ENCODE measurements around the gene POLR2F. TPM values are rescaled to one million over a fixed set of nuclear protein-coding genes. Genes with fewer than 3 reads are reported as not detected.

Gene POLR2F
- polyA plus RNA-seq, 1 donor (not counting 4 experiments of a cell fraction or from before 2014, with no cell fraction given) = 119 TPM

DNA sequence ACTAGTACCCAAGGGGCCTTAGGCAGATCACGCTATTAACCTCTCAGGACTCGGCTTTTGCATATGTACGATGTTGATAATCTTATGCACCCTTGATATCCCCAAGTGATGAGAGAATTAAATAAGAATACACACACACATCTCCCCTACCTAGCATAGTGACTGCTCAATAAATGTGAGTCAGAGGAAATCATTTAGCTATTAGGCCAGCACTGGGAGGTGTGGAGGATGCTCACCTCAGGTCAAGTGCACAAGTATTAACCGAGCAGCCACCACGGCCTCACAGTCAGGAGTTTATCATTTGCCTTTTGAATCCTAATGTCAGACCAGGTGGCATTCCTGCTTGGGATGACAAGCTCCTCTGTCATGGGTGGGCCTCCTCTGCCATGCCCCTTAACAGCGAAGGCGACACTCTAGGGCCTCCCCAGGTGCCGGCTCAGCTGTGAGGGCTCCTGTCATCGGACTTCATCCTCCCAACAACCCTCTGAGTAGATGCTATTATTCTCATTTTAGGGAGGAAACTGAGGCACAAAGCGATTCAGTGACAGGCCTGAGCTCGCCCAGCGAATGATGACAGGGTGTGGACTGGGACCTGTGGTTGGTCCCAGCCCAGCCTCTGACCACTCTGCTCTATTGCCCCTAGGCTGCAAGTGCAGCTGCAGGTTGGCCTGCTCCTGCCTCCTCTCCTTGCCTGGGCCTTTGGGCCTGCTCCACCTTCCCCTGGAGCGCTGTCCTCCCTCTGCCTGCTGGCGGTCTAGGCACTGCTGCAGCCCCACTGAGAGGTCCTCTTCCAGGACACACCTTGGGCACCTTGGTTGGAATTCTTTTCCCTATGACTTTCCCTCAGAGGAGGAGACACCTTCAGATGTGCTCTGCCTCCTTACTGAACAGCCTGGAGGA, 35.9 kb downstream of the POLR2F start:
- Histone ChIP-seq H3K36me3 (ENCODE audit: control insufficient read depth in 2 of 2, extremely low read depth in 1 of 2, insufficient read depth in 2 of 2, low read length in 2 of 2) (no peaks in the 10 kb centered on the region), H4K20me1 (ENCODE audit: control insufficient read depth, extremely low read depth, insufficient read depth, low read length) (no peaks in the 10 kb centered on the region), H3K4me2 (ENCODE audit: control insufficient read depth, extremely low read depth, insufficient read depth, low read depth, low read length) (no peak overlapping the region), H3K9me1 (ENCODE audit: control insufficient read depth, extremely low read depth, insufficient read depth, low read length) (no peaks in the 10 kb centered on the region), H3K4me3 (ENCODE audit: control insufficient read depth in 2 of 3, extremely low read depth in 1 of 3, insufficient read depth in 2 of 3, low read depth in 1 of 3, low read length in 3 of 3) (no peak overlapping the region), H3K9me3 (ENCODE audit: control insufficient read depth, low read depth, low read length) (no peaks in the 10 kb centered on the region), H3K9ac (ENCODE audit: control insufficient read depth, extremely low read depth, insufficient read depth, low read length) (no peak overlapping the region), H3K27me3 (ENCODE audit: control insufficient read depth, extremely low read depth, insufficient read depth, low read length) (no peaks in the 10 kb centered on the region), H2AFZ (ENCODE audit: control insufficient read depth, low read length) (no peak overlapping the region), H3K4me1 (ENCODE audit: control insufficient read depth, extremely low read depth, insufficient read depth, low read length) (no peaks in the 10 kb centered on the region), H3K79me2 (ENCODE audit: control insufficient read depth, insufficient read depth, low read length) (no peaks in the 10 kb centered on the region), H3K27ac (ENCODE audit: control insufficient read depth, insufficient read depth, low read length) (no peak overlapping the region)
- dilution Hi-C loops (cut with MboI; ENCODE audit: extremely low pct_ligation_motif_present, low sequenced_read_pairs) = no loop called here
- TF ChIP-seq, protein P1, sequence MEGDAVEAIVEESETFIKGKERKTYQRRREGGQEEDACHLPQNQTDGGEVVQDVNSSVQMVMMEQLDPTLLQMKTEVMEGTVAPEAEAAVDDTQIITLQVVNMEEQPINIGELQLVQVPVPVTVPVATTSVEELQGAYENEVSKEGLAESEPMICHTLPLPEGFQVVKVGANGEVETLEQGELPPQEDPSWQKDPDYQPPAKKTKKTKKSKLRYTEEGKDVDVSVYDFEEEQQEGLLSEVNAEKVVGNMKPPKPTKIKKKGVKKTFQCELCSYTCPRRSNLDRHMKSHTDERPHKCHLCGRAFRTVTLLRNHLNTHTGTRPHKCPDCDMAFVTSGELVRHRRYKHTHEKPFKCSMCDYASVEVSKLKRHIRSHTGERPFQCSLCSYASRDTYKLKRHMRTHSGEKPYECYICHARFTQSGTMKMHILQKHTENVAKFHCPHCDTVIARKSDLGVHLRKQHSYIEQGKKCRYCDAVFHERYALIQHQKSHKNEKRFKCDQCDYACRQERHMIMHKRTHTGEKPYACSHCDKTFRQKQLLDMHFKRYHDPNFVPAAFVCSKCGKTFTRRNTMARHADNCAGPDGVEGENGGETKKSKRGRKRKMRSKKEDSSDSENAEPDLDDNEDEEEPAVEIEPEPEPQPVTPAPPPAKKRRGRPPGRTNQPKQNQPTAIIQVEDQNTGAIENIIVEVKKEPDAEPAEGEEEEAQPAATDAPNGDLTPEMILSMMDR (optimal IDR thresholded peaks at IDR 0.05 in 1 of 3, IDR thresholded peaks at IDR 0.05 in 1 of 3, conservative IDR thresholded peaks at IDR 0.05 in 1 of 3; ENCODE audit: extremely low read depth in 1 of 3, insufficient read depth in 2 of 3, low read length in 3 of 3) = no peak
- TF ChIP-seq EZH2 (IDR thresholded peaks at IDR 0.05; ENCODE audit: low read length) = no peak
- FAIRE-seq (no peak), DNase-seq (ENCODE audit: low read depth, low spot score) (no peak)

DNA sequence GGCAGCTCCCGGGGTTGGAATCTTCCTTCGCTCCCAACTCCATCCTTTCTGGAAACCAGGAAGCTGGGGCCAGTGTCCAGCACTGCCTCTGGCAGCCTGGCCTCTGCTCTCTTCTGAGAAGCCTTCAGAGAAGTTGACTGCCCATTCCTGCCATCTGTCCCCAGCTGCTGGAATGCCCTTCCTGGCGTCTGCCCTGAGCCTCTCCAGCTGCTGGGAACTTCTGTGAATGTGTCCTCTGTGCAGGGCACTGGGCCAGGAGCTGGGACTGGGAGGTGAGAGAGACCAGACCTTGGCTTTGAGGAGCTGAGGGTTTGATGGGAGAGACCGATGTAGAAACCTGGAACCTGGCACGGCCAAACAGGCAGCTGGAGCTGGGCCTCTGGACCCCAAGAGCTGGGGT, 36.8 kb downstream of the POLR2F start:
- H3K9me3 ChIP-seq (ENCODE audit: control insufficient read depth, low read depth, low read length) = no peaks in the 10 kb centered on the region
- no peak for DNase-seq (ENCODE audit: low read depth, low spot score)
- no peak overlapping the region for H3K27ac ChIP-seq (ENCODE audit: control insufficient read depth, insufficient read depth, low read length)
- no peak overlapping the region for H3K9ac ChIP-seq (ENCODE audit: control insufficient read depth, extremely low read depth, insufficient read depth, low read length)
- H3K27me3 ChIP-seq (ENCODE audit: control insufficient read depth, extremely low read depth, insufficient read depth, low read length) = no peaks in the 10 kb centered on the region
- H3K4me2 ChIP-seq (ENCODE audit: control insufficient read depth, extremely low read depth, insufficient read depth, low read depth, low read length) = no peak overlapping the region
- no peak for TF ChIP-seq EZH2 (IDR thresholded peaks at IDR 0.05; ENCODE audit: low read length)
- TF ChIP-seq, protein P1 (optimal IDR thresholded peaks at IDR 0.05 in 1 of 3, IDR thresholded peaks at IDR 0.05 in 1 of 3, conservative IDR thresholded peaks at IDR 0.05 in 1 of 3; ENCODE audit: extremely low read depth in 1 of 3, insufficient read depth in 2 of 3, low read length in 3 of 3) = no peak
- H2AFZ ChIP-seq (ENCODE audit: control insufficient read depth, low read length) = no peak overlapping the region
- no peaks in the 10 kb centered on the region for H4K20me1 ChIP-seq (ENCODE audit: control insufficient read depth, extremely low read depth, insufficient read depth, low read length)
- H3K36me3 ChIP-seq (ENCODE audit: control insufficient read depth in 2 of 2, extremely low read depth in 1 of 2, insufficient read depth in 2 of 2, low read length in 2 of 2) = no peaks in the 10 kb centered on the region
- no peak overlapping the region for H3K4me3 ChIP-seq (ENCODE audit: control insufficient read depth in 2 of 3, extremely low read depth in 1 of 3, insufficient read depth in 2 of 3, low read depth in 1 of 3, low read length in 3 of 3)
- H3K9me1 ChIP-seq (ENCODE audit: control insufficient read depth, extremely low read depth, insufficient read depth, low read length) = no peaks in the 10 kb centered on the region
- H3K4me1 ChIP-seq (ENCODE audit: control insufficient read depth, extremely low read depth, insufficient read depth, low read length) = no peaks in the 10 kb centered on the region
- dilution Hi-C loops (cut with MboI; ENCODE audit: extremely low pct_ligation_motif_present, low sequenced_read_pairs) = no loop called here
- no peak for FAIRE-seq
- no peaks in the 10 kb centered on the region for H3K79me2 ChIP-seq (ENCODE audit: control insufficient read depth, insufficient read depth, low read length)

Data from keratinocyte (primary cell).